ENCODE data around the gene CEP112.

The CEP112 gene

DNA sequence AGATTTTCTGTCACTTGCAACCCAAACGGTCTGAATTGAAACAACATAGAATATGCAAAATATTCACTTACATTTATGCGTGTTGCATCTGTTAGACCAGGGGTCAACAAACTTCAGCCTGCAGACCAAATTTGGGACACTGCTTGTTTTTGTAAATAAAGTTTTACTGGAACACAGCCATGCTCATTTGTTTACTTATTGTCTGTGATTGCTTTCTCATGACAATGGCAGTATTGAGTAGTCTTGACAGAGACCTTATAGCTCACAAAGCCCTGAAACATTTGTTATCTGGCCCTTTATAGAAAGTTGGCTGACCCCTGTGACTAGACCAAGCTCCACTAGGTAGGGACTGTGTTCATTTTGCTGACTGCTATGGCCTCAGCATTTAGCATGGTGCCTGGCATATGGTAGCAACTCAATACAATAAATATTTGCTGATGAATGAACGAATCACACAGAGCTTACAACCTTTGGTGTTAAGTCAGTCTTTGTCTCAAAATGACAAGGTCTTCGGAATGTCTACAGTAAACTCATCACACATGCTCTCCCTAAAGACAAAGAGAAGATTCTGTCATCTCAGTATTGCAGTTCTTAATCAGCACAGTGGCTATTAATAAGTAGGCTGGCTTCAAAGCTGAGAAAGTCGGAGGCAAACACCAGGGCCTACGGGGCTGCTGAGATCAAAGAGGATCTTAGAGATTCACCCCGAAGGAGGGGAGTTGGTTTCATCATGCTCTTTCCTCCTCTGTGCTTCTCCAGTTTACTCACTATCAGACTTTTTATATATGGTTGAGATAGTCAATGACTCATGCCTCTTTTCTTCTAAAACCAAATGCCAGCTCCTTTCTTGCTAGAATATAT is 535.3 kb downstream of the CEP112 start:
- no peak overlapping the region for H3K4me3 ChIP-seq (ENCODE audit: low read length)
- H3K36me3 ChIP-seq (ENCODE audit: insufficient read depth, low read length), result no peaks in the 10 kb centered on the region
- no peak overlapping the region for H3K9ac ChIP-seq (ENCODE audit: low read depth, low read length)
- H3K4me1 ChIP-seq (ENCODE audit: control insufficient read depth, insufficient read depth, low read length), result peaks cover 7% of the 10 kb centered on the region
- H3K9me3 ChIP-seq (replicated peaks; ENCODE audit: low read length), result no peaks in the 10 kb centered on the region
- H3K27me3 ChIP-seq (ENCODE audit: control insufficient read depth, insufficient read depth, low read length), result no peaks in the 10 kb centered on the region
- H3K4me2 ChIP-seq (ENCODE audit: low read length), result no peak overlapping the region

DNA sequence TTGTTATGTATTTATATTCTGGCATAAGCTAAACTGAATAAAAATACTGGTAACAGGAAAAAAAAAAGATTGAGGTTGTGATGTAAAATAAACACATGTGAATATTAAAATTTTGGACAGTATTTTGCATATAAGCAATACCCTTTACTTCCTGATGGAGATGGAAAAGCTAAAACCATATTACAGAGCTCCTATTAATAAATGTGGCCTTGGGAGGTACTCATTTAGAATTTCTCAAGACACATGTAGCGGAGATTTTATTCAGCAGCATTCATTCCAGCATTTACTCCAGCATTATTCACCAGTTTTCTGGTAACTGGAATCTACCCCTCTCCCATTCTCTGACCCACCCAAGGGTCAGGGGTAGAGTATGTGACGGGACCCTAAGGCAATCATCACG is 536.2 kb downstream of the CEP112 start:
- Histone ChIP-seq H3K27me3 (ENCODE audit: control insufficient read depth, insufficient read depth, low read length) (no peaks in the 10 kb centered on the region), H3K4me3 (ENCODE audit: low read length) (no peak overlapping the region), H3K9ac (ENCODE audit: low read depth, low read length) (no peak overlapping the region), H3K9me3 (replicated peaks; ENCODE audit: low read length) (no peaks in the 10 kb centered on the region), H3K36me3 (ENCODE audit: insufficient read depth, low read length) (no peaks in the 10 kb centered on the region), H3K4me2 (ENCODE audit: low read length) (no peak overlapping the region), H3K4me1 (ENCODE audit: control insufficient read depth, insufficient read depth, low read length) (peaks cover under 1% of the 10 kb centered on the region)

DNA sequence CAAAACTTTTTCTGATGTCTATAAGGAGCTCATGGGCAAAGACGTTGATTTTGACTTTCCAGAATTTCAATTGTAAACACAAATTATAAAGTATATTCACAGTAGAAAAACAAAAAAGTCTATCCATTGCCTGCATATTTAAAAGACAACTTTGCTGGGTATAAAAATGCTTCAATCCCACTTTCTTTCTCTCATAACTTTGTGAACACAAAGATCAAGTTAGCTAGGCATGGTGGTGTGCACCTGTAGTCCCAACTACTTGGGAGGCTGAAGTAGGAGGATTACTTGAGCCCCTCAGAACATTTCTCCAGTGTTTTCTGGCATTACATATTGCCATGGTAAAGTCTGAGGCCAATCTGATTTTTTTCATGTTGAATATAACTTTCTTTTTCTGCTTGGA is 547.4 kb downstream of the CEP112 start:
- Histone ChIP-seq H3K4me3 (ENCODE audit: low read length) (no peak overlapping the region), H3K36me3 (ENCODE audit: insufficient read depth, low read length) (no peaks in the 10 kb centered on the region), H3K9me3 (replicated peaks; ENCODE audit: low read length) (no peaks in the 10 kb centered on the region), H3K9ac (ENCODE audit: low read depth, low read length) (no peak overlapping the region), H3K27me3 (ENCODE audit: control insufficient read depth, insufficient read depth, low read length) (no peaks in the 10 kb centered on the region), H3K4me2 (ENCODE audit: low read length) (no peak overlapping the region), H3K4me1 (ENCODE audit: control insufficient read depth, insufficient read depth, low read length) (no peaks in the 10 kb centered on the region)

DNA sequence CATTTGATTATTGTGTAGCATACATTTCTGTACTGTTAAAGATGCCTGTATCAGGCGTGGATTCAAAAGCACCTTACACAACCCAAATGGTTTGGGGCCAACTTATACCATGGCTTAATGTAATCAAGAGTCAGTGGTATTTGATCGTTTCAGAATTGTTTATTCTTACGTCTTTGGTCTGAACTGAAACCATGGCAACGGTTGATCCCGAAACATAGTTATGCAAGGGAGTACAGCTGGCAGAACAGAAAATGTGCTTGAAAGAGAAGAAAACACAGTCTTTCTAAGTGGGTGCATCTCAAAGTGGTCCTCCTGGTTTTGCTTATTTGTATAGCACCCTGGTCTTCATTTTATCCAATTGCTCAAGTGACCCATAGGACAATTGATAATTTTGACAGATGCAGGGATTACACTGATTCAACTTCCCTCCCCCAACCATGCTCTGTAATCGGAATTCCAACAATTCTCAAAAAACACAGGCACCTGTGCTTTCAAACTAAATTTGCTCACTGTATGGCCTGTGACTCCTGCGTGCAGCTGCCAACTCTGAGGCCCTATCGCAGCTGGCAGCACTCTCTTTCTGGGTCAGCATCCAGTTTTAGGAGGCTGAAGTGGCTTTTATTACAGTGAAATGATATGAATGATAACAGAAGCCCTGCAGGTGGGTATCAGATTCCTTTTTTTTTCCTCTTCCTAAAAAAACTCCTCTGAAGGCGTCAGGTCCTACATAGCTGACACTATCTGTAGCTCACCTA is 553.5 kb downstream of the CEP112 start:
- Histone ChIP-seq H3K27me3 (ENCODE audit: control insufficient read depth, insufficient read depth, low read length) (no peaks in the 10 kb centered on the region), H3K36me3 (ENCODE audit: insufficient read depth, low read length) (no peaks in the 10 kb centered on the region), H3K4me1 (ENCODE audit: control insufficient read depth, insufficient read depth, low read length) (no peaks in the 10 kb centered on the region), H3K9ac (ENCODE audit: low read depth, low read length) (no peak overlapping the region), H3K4me2 (ENCODE audit: low read length) (no peak overlapping the region), H3K9me3 (replicated peaks; ENCODE audit: low read length) (no peaks in the 10 kb centered on the region), H3K4me3 (ENCODE audit: low read length) (no peak overlapping the region)

DNA sequence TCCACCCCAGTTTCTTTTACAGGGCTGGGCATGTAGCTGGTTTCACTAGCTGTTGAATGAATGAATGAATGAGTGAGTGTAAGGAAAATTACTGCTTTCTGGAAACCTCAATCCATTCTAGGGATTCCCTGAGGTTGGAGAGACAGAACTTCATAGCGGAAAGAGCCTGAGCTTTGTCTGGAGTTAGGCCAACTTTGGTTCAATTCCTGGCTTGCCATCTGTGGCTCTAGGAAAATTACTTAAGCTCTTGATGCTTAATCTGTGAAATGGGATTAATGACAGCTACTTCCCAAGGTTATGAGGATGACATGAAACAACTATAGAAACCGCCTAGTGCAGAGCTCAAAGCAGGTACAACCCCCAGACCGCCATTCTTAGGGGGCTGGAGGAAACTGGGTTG is 554.1 kb downstream of the CEP112 start:
- Histone ChIP-seq H3K27me3 (ENCODE audit: control insufficient read depth, insufficient read depth, low read length) (no peaks in the 10 kb centered on the region), H3K4me2 (ENCODE audit: low read length) (no peak overlapping the region), H3K36me3 (ENCODE audit: insufficient read depth, low read length) (no peaks in the 10 kb centered on the region), H3K4me3 (ENCODE audit: low read length) (no peak overlapping the region), H3K4me1 (ENCODE audit: control insufficient read depth, insufficient read depth, low read length) (no peaks in the 10 kb centered on the region), H3K9ac (ENCODE audit: low read depth, low read length) (no peak overlapping the region), H3K9me3 (replicated peaks; ENCODE audit: low read length) (no peaks in the 10 kb centered on the region)

DNA sequence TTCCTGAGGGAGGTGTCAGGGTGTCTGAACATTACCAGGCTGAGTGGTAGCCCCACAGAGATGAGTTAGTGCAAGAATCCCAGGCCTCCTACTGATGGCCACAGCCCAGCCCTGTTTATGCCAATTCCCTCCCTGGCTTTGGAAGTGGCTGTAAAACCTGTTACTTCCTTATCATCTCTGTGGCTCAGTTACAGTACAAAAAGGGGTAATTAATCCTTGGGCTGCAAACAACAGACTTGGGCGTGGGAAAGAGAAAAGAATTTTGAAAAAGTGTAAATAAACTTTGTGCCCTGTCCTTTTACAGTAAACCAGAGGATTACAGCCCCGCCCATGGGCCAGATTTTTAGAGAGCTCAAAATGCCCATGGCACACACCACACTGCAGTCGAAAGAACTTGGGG is 557.4 kb downstream of the CEP112 start:
- Histone ChIP-seq H3K9me3 (replicated peaks; ENCODE audit: low read length) (no peaks in the 10 kb centered on the region), H3K36me3 (ENCODE audit: insufficient read depth, low read length) (no peaks in the 10 kb centered on the region), H3K9ac (ENCODE audit: low read depth, low read length) (no peak overlapping the region), H3K4me3 (ENCODE audit: low read length) (no peak overlapping the region), H3K4me1 (ENCODE audit: control insufficient read depth, insufficient read depth, low read length) (no peaks in the 10 kb centered on the region), H3K4me2 (ENCODE audit: low read length) (no peak overlapping the region), H3K27me3 (ENCODE audit: control insufficient read depth, insufficient read depth, low read length) (no peaks in the 10 kb centered on the region)

DNA sequence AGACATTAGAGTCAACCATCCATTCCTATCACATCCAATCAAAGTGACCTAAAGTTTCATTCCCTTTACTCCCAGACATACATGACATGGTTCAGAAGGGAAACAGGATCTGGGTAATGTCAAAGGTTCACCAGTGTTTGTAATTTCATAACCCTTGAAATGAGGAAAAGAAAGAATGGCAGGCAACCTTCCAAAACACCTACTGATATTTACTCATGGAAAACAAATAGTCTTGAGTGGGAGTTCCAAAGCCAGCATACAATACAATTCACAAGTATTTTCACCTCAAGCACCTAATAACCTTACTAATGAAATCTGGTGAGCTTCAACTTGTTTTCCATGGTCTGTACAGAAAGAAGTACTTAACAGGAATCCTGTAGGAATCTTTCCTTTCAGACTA is 557.9 kb downstream of the CEP112 start:
- Histone ChIP-seq H3K4me3 (ENCODE audit: low read length) (no peak overlapping the region), H3K4me2 (ENCODE audit: low read length) (no peak overlapping the region), H3K36me3 (ENCODE audit: insufficient read depth, low read length) (no peaks in the 10 kb centered on the region), H3K9me3 (replicated peaks; ENCODE audit: low read length) (no peaks in the 10 kb centered on the region), H3K9ac (ENCODE audit: low read depth, low read length) (no peak overlapping the region), H3K27me3 (ENCODE audit: control insufficient read depth, insufficient read depth, low read length) (no peaks in the 10 kb centered on the region), H3K4me1 (ENCODE audit: control insufficient read depth, insufficient read depth, low read length) (peaks cover 1% of the 10 kb centered on the region)

DNA sequence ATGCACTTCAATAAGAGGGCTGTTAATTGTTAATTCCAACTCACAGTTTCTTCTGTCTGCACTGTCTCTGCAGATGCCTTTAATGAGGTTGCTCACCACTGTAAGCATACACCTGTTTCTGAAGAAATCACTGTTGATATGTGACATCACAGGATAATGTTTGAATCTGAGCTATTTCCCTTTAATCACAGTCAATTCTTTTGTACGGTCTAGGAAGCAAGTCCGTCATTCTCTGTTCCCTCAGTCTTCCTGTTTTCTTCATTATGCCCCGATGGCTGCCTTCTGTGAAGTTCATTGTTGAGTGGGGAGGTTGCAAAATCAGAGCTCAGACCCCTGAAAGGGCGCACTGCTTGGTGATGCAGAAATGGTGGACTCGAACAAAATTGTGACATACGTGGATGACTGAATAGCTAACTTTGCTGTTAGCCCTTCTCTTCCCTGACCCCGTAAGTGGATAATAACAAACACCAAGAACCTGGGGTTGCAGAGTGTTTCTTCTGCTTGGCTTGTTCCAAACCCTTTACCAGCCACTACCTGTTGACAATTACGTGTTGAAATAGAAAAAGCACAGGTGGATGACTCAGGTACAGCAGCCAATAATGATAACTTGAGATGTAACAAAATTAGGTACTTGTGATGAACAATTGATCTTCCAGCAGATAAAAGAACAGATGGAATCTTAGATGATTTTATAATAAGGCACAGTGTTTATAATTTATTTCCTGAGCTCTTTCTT is 558.6 kb downstream of the CEP112 start:
- no peaks in the 10 kb centered on the region for H3K9me3 ChIP-seq (replicated peaks; ENCODE audit: low read length)
- H3K27me3 ChIP-seq (ENCODE audit: control insufficient read depth, insufficient read depth, low read length), result no peaks in the 10 kb centered on the region
- peaks cover 8% of the 10 kb centered on the region for H3K4me1 ChIP-seq (ENCODE audit: control insufficient read depth, insufficient read depth, low read length)
- H3K4me3 ChIP-seq (ENCODE audit: low read length), result no peak overlapping the region
- no peak overlapping the region for H3K9ac ChIP-seq (ENCODE audit: low read depth, low read length)
- H3K36me3 ChIP-seq (ENCODE audit: insufficient read depth, low read length), result no peaks in the 10 kb centered on the region
- no peak overlapping the region for H3K4me2 ChIP-seq (ENCODE audit: low read length)

DNA sequence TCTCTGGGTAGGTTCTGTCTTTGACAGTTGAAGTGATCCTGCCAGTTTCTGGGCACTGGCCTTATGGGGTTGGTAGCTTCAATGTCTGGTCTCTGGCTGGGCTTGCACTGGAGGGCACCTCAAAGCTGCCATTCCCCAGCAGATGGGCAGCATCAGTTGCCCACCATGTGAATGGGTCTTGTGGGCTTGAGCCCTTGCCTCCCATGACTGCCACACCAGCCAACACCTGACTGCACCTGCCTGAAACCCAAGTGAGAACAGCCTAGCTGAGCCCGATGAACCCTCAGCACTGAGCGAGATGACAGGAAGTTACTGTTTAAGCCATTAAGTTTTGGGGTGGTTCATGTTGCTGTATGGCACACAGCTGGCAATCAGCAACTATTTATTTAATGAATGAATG is 561.4 kb downstream of the CEP112 start:
- H3K36me3 ChIP-seq (ENCODE audit: insufficient read depth, low read length), result no peaks in the 10 kb centered on the region
- no peak overlapping the region for H3K4me2 ChIP-seq (ENCODE audit: low read length)
- no peaks in the 10 kb centered on the region for H3K9me3 ChIP-seq (replicated peaks; ENCODE audit: low read length)
- H3K27me3 ChIP-seq (ENCODE audit: control insufficient read depth, insufficient read depth, low read length), result no peaks in the 10 kb centered on the region
- no peak overlapping the region for H3K4me3 ChIP-seq (ENCODE audit: low read length)
- H3K4me1 ChIP-seq (ENCODE audit: control insufficient read depth, insufficient read depth, low read length), result peaks cover 15% of the 10 kb centered on the region
- H3K9ac ChIP-seq (ENCODE audit: low read depth, low read length), result no peak overlapping the region

DNA sequence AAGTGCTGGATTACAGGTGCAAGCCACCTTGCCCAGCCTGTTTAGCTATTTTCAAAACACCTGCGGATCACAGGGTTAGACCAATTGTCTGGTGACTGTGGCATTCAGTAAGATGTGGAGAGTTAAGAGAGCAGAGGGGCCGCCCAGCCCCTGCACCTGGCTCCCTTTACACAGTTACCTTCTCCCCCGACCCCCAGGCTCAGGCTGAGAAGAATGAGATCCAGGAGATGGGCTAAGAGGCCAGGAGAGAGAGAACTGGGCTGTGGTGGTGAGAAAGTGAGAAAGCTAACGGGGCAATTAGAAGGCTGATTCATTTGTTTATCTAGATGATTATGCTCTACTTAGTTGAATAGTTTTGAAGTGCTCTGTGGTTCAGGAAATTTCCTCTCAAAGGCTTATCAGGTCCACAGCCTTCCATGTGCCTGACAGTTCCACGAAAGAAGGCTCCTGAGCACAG is 562.7 kb downstream of the CEP112 start:
- no peaks in the 10 kb centered on the region for H3K36me3 ChIP-seq (ENCODE audit: insufficient read depth, low read length)
- no peak overlapping the region for H3K4me2 ChIP-seq (ENCODE audit: low read length)
- peaks cover 15% of the 10 kb centered on the region for H3K4me1 ChIP-seq (ENCODE audit: control insufficient read depth, insufficient read depth, low read length)
- no peaks in the 10 kb centered on the region for H3K27me3 ChIP-seq (ENCODE audit: control insufficient read depth, insufficient read depth, low read length)
- H3K4me3 ChIP-seq (ENCODE audit: low read length), result no peak overlapping the region
- H3K9me3 ChIP-seq (replicated peaks; ENCODE audit: low read length), result no peaks in the 10 kb centered on the region
- no peak overlapping the region for H3K9ac ChIP-seq (ENCODE audit: low read depth, low read length)

DNA sequence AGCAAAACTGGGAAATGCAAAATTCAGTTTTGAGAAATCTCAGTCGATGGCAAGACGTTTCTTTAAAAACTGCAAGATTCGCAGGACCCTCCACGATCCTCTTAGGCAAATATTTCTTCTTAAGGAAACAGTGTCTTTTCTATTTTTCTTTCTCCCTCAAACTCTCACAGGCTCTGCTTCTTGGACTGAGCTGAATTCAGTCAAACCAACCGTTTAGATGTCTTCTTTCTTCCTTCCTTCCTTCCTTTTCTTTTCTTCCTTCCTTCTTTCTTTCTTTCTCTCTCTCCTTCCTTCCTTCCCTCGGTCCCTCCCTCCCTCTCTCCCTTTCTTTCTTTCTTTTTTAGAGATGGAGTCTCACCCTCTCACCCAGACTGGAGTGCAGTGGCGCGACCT is 563.3 kb downstream of the CEP112 start:
- H3K9ac ChIP-seq (ENCODE audit: low read depth, low read length), result no peak overlapping the region
- no peaks in the 10 kb centered on the region for H3K27me3 ChIP-seq (ENCODE audit: control insufficient read depth, insufficient read depth, low read length)
- peak overlapping the region; percentile 63 for H3K4me2 ChIP-seq (ENCODE audit: low read length)
- H3K9me3 ChIP-seq (replicated peaks; ENCODE audit: low read length), result no peaks in the 10 kb centered on the region
- no peaks in the 10 kb centered on the region for H3K36me3 ChIP-seq (ENCODE audit: insufficient read depth, low read length)
- H3K4me3 ChIP-seq (ENCODE audit: low read length), result no peak overlapping the region
- H3K4me1 ChIP-seq (ENCODE audit: control insufficient read depth, insufficient read depth, low read length), result peaks cover 15% of the 10 kb centered on the region
